ENCODE measurements around the gene RPL36. TPM values are rescaled to one million over a fixed set of nuclear protein-coding genes. Genes with fewer than 3 reads are reported as not detected.
"Not testable (repeated sequence)": the region's sequence is repeated elsewhere in the genome, so short reads cannot be mapped to it uniquely, and the experiment has no call there.

RPL36 gene
- total RNA-seq, 3 donors from 2014 or later, result 541 to 812 (median 769) TPM

DNA sequence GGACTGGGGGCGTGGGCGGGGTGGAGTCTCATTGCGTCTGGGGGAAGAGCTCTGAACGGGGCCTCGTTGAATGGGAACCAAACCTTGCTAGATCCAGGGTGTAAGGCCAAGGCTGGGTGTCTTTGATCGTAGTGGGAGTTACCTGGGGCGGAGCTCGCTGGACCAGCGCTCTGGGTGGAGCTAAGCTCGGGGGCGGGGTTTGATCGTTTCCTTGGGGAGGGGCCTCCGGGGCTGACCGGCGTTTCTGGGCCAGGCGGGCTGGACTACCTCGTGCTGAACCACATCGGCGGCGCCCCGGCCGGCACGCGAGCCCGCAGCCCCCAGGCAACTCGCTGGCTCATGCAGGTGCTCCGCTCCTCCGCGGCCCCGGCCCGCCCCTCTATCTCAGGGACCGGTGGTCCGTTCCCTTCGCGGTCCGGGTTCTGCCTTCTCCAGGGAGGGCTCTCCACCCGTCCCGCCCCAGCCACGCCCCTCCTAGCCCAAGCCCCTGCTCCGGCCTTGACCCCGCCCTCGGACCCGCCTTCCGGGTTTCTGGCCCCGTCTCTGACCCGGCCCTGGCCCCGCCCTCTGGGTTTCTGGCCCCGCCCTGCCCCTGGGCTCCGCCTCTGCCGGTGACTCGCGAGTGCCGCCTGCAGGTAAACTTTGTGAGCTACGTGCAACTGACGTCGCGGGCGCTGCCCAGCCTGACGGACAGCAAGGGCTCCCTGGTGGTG lies 3.3 kb upstream of the RPL36 start:
- H3K4me3 ChIP-seq, result peak overlapping the region; percentile 11
- TF ChIP-seq, protein P1, sequence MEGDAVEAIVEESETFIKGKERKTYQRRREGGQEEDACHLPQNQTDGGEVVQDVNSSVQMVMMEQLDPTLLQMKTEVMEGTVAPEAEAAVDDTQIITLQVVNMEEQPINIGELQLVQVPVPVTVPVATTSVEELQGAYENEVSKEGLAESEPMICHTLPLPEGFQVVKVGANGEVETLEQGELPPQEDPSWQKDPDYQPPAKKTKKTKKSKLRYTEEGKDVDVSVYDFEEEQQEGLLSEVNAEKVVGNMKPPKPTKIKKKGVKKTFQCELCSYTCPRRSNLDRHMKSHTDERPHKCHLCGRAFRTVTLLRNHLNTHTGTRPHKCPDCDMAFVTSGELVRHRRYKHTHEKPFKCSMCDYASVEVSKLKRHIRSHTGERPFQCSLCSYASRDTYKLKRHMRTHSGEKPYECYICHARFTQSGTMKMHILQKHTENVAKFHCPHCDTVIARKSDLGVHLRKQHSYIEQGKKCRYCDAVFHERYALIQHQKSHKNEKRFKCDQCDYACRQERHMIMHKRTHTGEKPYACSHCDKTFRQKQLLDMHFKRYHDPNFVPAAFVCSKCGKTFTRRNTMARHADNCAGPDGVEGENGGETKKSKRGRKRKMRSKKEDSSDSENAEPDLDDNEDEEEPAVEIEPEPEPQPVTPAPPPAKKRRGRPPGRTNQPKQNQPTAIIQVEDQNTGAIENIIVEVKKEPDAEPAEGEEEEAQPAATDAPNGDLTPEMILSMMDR (IDR thresholded peaks at IDR 0.05), result peak; percentile 91
- DNase-seq (peak; percentile 99 to 100 (median 100)), ATAC-seq (peak; percentile 84)
- intact Hi-C loops (cut with DNase I, micrococcal nuclease), result no loop called here
- no peaks in the 10 kb centered on the region for H3K36me3 ChIP-seq (ENCODE audit: low read depth)
- H3K9me3 ChIP-seq, result no peaks in the 10 kb centered on the region
- peaks cover 17% of the 10 kb centered on the region for H3K4me1 ChIP-seq (ENCODE audit: low read depth)

DNA sequence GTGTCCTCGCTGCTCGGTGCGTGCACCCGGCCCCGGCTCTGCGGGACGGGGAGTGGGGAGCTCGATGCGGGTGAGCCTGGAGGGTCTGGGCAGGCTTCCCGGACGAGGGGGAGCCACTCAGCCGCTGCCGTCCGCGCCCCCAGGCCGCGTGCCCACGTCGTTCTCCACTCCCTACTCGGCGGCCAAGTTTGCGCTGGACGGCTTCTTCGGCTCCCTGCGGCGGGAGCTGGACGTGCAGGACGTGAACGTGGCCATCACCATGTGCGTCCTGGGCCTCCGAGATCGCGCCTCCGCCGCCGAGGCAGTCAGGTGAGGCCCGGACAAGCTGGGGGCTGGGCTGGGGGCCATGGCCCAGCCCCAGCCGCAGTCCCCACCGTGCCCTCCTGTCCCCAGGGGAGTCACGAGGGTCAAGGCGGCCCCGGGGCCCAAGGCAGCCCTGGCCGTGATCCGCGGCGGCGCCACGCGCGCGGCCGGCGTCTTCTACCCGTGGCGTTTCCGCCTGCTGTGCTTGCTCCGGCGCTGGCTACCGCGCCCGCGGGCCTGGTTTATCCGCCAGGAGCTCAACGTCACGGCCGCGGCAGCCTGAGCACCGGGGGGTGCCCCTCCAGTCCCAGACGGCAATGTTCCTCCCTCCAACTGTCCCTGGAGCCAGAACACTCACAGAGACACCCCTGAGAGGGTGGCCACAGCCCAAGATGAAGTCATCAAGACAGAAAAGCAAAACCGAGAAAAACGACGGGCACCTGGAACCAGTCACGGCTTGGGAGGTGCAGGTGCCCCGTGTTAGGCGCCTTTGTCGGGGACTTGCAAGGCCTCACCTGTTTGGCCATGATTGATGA lies 2.5 kb upstream of the RPL36 start:
- H3K4me1 ChIP-seq (ENCODE audit: low read depth), result peaks cover 23% of the 10 kb centered on the region
- ATAC-seq (no peak), DNase-seq (peak in 2 of 3 donors; percentile 64 to 72)

DNA sequence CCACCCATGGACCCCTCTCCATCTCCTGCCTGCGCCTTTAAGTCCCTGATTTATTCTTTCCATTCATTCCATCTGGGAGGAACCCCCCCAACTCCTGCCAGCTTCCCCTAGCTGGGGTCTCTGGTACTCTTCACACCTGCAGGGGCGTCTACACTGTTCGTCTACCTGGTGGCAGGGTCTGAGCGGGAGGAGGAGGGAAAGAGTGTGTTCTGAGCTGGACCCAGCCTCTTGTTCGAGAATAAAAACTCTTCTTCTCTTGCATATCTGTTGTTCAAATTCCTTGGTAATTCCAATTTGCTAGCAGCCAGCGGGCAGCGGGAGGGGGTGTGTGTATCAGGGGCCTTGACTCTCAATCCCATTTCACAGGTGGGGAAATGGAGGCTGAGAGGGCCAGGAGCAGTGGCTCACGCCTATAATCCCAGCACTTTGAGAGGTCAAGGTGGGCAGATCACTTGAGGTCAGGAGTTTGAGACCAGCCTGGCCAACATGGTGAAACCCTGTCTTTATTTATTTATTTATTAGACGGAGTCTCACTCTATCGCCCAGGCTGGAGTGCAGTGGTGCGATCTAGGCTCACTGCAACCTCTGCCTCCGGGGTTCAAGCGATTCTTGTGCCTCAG lies 1.7 kb upstream of the RPL36 start:
- ATAC-seq; H3K36me3 ChIP-seq (ENCODE audit: low read depth); intact Hi-C loops (cut with DNase I, micrococcal nuclease); DNase-seq; H3K4me3 ChIP-seq; H3K9me3 ChIP-seq: not testable (repeated sequence)
- H3K4me1 ChIP-seq (ENCODE audit: low read depth), result peaks cover 23% of the 10 kb centered on the region

More for the DNA sequence above, 2.5 kb upstream of the RPL36 start:
- H3K4me3 ChIP-seq, result no peak overlapping the region
- H3K9me3 ChIP-seq, result no peaks in the 10 kb centered on the region
- TF ChIP-seq, protein P1 (IDR thresholded peaks at IDR 0.05), result no peak
- intact Hi-C loops (cut with DNase I, micrococcal nuclease), result no loop called here
- no peaks in the 10 kb centered on the region for H3K36me3 ChIP-seq (ENCODE audit: low read depth)

DNA sequence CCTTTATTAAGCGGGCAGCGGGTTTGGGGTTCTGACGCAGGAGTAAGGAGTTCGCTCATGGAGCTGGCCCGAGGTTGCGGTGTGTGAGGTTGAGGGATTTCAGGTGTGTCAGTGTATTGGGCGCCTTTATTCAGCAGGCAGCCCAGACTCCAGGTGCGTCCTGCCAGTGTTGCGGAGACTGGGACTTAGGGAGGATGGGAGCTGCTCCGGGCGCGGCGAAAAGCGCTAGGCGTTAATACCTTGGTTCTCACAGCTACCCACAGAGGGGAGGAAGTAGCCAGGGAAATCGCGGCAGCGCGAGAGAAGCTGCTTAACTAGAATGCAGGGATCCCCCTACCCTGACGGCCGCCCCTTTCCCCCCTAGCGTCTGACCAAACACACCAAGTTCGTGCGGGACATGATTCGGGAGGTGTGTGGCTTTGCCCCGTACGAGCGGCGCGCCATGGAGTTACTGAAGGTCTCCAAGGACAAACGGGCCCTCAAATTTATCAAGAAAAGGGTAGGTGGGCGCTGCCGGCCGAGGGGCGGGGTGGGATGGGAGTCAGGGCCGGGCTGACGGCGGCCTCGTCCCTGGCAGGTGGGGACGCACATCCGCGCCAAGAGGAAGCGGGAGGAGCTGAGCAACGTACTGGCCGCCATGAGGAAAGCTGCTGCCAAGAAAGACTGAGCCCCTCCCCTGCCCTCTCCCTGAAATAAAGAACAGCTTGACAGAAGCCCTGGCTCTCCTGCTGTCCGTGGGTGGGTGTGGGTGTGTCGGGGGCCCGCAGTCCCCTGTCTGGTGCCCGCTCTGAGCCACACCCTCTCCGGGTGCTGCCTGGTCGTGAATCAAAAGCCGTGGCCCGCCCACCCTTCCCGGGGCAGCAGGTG lies 1.1 kb downstream of the RPL36 start:
- peak; percentile 77 to 90 (median 79) for DNase-seq
- Histone ChIP-seq H3K9me3 (no peaks in the 10 kb centered on the region), H3K36me3 (ENCODE audit: low read depth) (peaks cover 5% of the 10 kb centered on the region), H3K4me3 (peak overlapping the region; percentile 72), H3K4me1 (ENCODE audit: low read depth) (peaks cover 21% of the 10 kb centered on the region)
- TF ChIP-seq, protein P1 (IDR thresholded peaks at IDR 0.05), result no peak
- peak; percentile 42 for ATAC-seq
- intact Hi-C loops (cut with DNase I, micrococcal nuclease), result no loop called here

DNA sequence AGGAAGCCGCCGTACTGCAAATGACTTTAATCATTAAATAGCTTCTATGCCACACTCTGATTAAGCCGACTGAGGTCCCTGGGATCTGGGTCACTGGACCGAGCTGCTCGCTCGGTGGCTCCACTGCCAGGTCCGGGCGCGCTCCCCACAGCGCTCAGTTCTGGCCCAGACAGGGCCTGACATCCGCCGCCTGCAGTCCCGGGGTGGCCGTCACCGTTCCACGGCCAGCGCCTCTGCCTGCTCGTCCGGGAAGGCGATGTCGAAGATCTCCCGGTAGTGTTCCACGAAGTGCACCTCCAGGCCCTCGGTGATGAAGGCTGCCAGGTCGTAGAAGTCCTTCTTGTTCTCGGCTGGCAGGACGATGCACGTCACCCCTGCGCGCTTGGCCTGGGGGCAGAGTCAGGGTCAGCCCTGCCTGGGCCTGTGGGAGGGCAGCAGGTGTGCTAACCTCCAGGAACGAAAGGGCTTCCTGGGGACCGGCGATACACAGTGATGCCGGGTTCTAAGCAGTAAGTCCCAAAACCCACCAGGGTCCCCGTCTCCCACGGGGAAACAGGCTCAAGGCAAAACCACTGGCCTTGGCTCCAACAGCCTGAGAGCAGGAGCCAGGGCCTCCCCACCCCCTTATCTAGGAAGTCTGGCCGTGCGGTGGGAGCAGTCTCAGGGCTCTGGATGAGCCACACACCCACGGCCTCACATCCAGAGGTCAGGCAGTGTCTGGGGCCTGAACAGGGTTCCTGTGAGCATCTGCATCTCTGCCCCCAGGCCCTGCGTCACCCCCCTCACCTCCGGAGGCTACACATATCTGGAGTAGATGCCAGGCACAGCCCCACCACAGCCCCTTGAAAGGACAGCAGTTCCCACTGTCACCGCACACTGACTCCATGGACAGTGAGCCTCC lies 2.0 kb downstream of the RPL36 start:
- DNase-seq, result no peak

More for the DNA sequence above, 2.0 kb downstream of the RPL36 start:
- Histone ChIP-seq H3K4me3 (no peak overlapping the region), H3K4me1 (ENCODE audit: low read depth) (peaks cover 12% of the 10 kb centered on the region), H3K9me3 (no peaks in the 10 kb centered on the region), H3K36me3 (ENCODE audit: low read depth) (peaks cover 5% of the 10 kb centered on the region)
- TF ChIP-seq, protein P1 (IDR thresholded peaks at IDR 0.05), result no peak
- intact Hi-C loops (cut with DNase I, micrococcal nuclease), result no loop called here
- no peak for ATAC-seq

Data from mucosa of descending colon (tissue), 3 donors.